Heart left ventricle (tissue), 16 donors: ENCODE data around the gene RBMS3. TPM values are rescaled to one million over a fixed set of nuclear protein-coding genes. Genes with fewer than 3 reads are reported as not detected.

Experiments used
- ATAC-seq, 4 donors: fragments of 200-7000 bp; cut with Tn5 transposase; one replicate each; pipeline ENCODE4 v1.9.1; 2020 to 2022; ENCODE audit warnings: moderate library complexity in 4 of 4, mild to moderate bottlenecking in 3 of 4, moderate number of reproducible peaks in 1 of 4
- DNase-seq, 5 donors: peaks; one replicate each; pipeline ENCODE4 v3.0.0-alpha.2; 2020
- H3K27ac ChIP-seq, 12 donors: fragments of 200-600 bp; sonication (generic) in 4 of 12; one replicate each; pipeline versions ENCODE4 v1.5.0 to v1.8.0; 2016 to 2022; ENCODE audit warnings: mild to moderate bottlenecking in 2 of 12
- H3K27me3 ChIP-seq, 9 donors: fragments of 200-600 bp; sonication (generic) in 2 of 9; one replicate each; pipeline versions ENCODE4 v1.5.1 to v1.8.0; 2016 to 2022; ENCODE audit warnings: mild to moderate bottlenecking in 3 of 9
- H3K36me3 ChIP-seq, 9 donors: fragments of 200-600 bp; sonication (generic) in 2 of 9; one replicate each; pipeline versions ENCODE4 v1.5.0 to v1.8.0; 2018 to 2022; ENCODE audit warnings: mild to moderate bottlenecking in 2 of 9
- H3K4me1 ChIP-seq, 12 donors: fragments of 200-600 bp; sonication (generic) in 4 of 12; one replicate each; pipeline versions ENCODE4 v1.5.0 to v1.8.0; 2016 to 2022; ENCODE audit warnings: mild to moderate bottlenecking in 3 of 12
- H3K4me3 ChIP-seq, 12 donors: fragments of 200-600 bp; sonication (generic) in 4 of 12; one replicate each; pipeline versions ENCODE4 v1.5.0 to v1.8.0; 2017 to 2022; ENCODE audit warnings: mild to moderate bottlenecking in 9 of 12, moderate library complexity in 4 of 12
- H3K9me3 ChIP-seq, 12 donors: fragments of 200-600 bp; sonication (generic) in 4 of 12; one replicate each; pipeline versions ENCODE4 v1.5.0 to v1.8.0; 2016 to 2022; ENCODE audit warnings: mild to moderate bottlenecking in 1 of 12
- POLR2A ChIP-seq, 2 donors: fragments of 450-650 bp; IDR thresholded peaks; one replicate each; pipeline ENCODE4 v1.6.1; 2017; ENCODE audit warnings: antibody characterized with exemption in 2 of 2, mild to moderate bottlenecking in 2 of 2, moderate library complexity in 2 of 2
- WGBS, 4 donors: extraction: QIAGEN DNeasy Blood & Tissue Kit in 2 of 4; methylation state at CpG; one replicate each; pipeline versions ENCODE4 v1.1.5 to v1.1.7; 2013 to 2018; 5-methylcytosine and 5-hydroxymethylcytosine counted together
- intact Hi-C, 10 donors: fragments of 100-400 bp; cut with DNase I; formaldehyde crosslinking; loops; one replicate each; pipeline versions ENCODE4 v1.11.1 to v1.14.2; 2022
- polyA plus RNA-seq, 2 donors: library from polyadenylated mRNA; stranded (reverse); fragments of 200-250 nt; gene quantifications; one replicate each; pipeline ENCODE4 v1.2.3, GENCODE V29; 2013
- total RNA-seq, 9 donors: library from RNA; depleted of rRNA in 2 of 9; stranded (reverse); fragments of >200 nt in 2 of 9; fragmentation: NEBNext Ultra II Directional in 3 of 9; extraction: Animal tissue kit (Norgen Biotek cat#: 25700) in 3 of 9; gene quantifications; one replicate each; pipeline versions ENCODE4 v1.1.0 to v1.2.4, GENCODE V29; 2016 to 2023
- TF ChIP-seq, protein P1 (sequence below), 12 donors: fragments of 200-600 bp; sonication (generic) in 4 of 12; IDR thresholded peaks; one replicate each; pipeline versions ENCODE4 v1.5.0 to v1.8.0; 2018 to 2022; ENCODE audit warnings: antibody characterized with exemption in 12 of 12, mild to moderate bottlenecking in 5 of 12
- donor health status: ischemic (EF 13 %, LVEDD 7.1; RV severe dilation, severe dysfunction).
- donor health status: healthy with polysubstance abuse.
- donor health status: DM: no; HTN: yes; CAD: no.
- donor health status: DM: no; HTN: no; CAD: no.
- donor health status: ischemic (EF 25% LVEDD 6.9; RV normal size, moderate dysfunction).
- donor health status: ischemic (EF 25% LVEDD 5.7; RV mildly dilated, moderate dysfunction).
- donor health status: healthy.
- donor health status: DM: yes; HTN: yes; CAD: no.
- donor health status: ischemic (EF 35%, LVEDD 5.7; RV mildly dilated, moderate dysfunction).
- donor health status: nonischemic (EF 11% LVEDD 7.7; RV severe dilation, severe dysfunction).
- donor health status: DM: yes; HTN: yes; CAD: no.
- donor health status: PGD.
- donor health status: ischemic (EF 29% LVEDD 5.4; RV normal size, mild dysfunction).
- donor health status: nonischemic (EF 23%, LVEDD 6.1; RV moderate dilation, normal function).

RBMS3 gene
- total and polyA plus RNA-seq, 11 donors, result 4.8 to 35.6 (median 26.1) TPM

GRCh38 chr3:29972320-29972993 is 691.6 kb downstream of the RBMS3 start:
- Histone ChIP-seq H3K27ac (peak overlapping the region in 5 of 12 donors; percentile 6 to 55 (median 9)), H3K27me3 (no peaks in the 10 kb centered on the region), H3K4me1 (peaks cover 0 to 23% (median 4%) of the 10 kb centered on the region in 12 donors), H3K9me3 (peaks cover 0 to 4% (median 0%) of the 10 kb centered on the region in 12 donors), H3K4me3 (no peak overlapping the region), H3K36me3 (no peaks in the 10 kb centered on the region)
- 23 to 44% (median 41%) methylated on average over 3 of the region's 3 CpGs for WGBS, 4 donors
- peak in 2 of 4 donors; percentile 29 to 83 for ATAC-seq
- DNase-seq, result peak in 1 of 5 donors; percentile 38
- TF ChIP-seq POLR2A (IDR thresholded peaks at IDR 0.05), result no peak
- TF ChIP-seq, protein P1, sequence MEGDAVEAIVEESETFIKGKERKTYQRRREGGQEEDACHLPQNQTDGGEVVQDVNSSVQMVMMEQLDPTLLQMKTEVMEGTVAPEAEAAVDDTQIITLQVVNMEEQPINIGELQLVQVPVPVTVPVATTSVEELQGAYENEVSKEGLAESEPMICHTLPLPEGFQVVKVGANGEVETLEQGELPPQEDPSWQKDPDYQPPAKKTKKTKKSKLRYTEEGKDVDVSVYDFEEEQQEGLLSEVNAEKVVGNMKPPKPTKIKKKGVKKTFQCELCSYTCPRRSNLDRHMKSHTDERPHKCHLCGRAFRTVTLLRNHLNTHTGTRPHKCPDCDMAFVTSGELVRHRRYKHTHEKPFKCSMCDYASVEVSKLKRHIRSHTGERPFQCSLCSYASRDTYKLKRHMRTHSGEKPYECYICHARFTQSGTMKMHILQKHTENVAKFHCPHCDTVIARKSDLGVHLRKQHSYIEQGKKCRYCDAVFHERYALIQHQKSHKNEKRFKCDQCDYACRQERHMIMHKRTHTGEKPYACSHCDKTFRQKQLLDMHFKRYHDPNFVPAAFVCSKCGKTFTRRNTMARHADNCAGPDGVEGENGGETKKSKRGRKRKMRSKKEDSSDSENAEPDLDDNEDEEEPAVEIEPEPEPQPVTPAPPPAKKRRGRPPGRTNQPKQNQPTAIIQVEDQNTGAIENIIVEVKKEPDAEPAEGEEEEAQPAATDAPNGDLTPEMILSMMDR (IDR thresholded peaks at IDR 0.05), result no peak
- intact Hi-C loops, result no loop called here

DNA sequence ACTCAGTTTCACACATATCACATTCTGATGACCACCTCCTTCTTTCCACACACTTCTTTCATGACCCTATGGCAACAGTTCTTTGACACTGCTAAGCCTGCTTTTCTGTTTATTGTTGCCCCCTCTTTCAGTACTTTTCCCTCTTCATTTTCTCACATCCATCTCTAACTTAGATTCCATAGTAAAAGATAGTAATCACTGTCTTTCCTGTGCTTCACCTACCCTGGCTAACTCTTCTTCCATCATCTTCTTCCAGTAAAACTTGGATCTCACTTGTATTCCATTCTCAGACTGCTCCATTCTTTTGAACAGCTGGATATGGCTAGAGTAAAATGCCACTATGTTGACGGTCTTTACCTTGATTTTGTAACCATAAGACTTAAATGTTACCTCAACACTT is 692.9 kb downstream of the RBMS3 start:
- WGBS, 4 donors, result 93 to 100% (median 97%) methylated on average over 1 of the region's 1 CpG
- peak overlapping the region in 1 of 12 donors; percentile 55 for H3K27ac ChIP-seq

DNA sequence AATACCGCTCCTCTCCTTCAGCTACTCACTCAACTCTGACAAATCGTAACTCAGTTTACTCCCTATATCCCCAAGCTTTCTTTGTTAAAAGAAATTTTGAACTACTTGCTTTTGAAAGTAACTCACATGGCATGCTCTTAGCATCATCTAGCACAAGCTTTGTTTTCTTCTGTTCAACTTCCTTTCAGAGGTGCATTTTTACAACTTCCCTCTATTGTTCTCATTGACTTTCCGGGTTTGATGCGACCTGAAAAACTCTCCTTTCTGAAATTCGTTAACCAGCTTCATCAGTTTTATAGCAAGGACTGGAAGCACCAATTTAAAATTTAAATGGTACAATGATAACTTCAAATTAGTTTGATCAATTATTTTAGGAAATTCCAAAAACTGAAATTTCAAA is 696.0 kb downstream of the RBMS3 start:
- DNase-seq (no peak), ATAC-seq (no peak)
- 68 to 77% (median 75%) methylated on average over 5 of the region's 5 CpGs for whole genome bisulfite sequencing, 4 donors
- TF ChIP-seq, protein P1 (IDR thresholded peaks at IDR 0.05), result no peak
- no peak for TF ChIP-seq POLR2A (IDR thresholded peaks at IDR 0.05)
- H3K9me3 ChIP-seq, result peaks cover 0 to 23% (median 0%) of the 10 kb centered on the region in 12 donors
- H3K27ac ChIP-seq, result peak overlapping the region in 4 of 12 donors; percentile 9 to 32 (median 24)
- H3K27me3 ChIP-seq, result no peaks in the 10 kb centered on the region
- intact Hi-C loops, result no loop called here
- no peaks in the 10 kb centered on the region for H3K36me3 ChIP-seq
- H3K4me1 ChIP-seq, result peaks cover 0 to 28% (median 4%) of the 10 kb centered on the region in 12 donors
- no peak overlapping the region for H3K4me3 ChIP-seq

More for the DNA sequence above, 692.9 kb downstream of the RBMS3 start:
- Histone ChIP-seq H3K4me3 (no peak overlapping the region), H3K9me3 (peaks cover 0 to 4% (median 0%) of the 10 kb centered on the region in 12 donors), H3K36me3 (no peaks in the 10 kb centered on the region), H3K27me3 (no peaks in the 10 kb centered on the region), H3K4me1 (peaks cover 0 to 32% (median 4%) of the 10 kb centered on the region in 12 donors)
- ATAC-seq, result no peak
- intact Hi-C loops, result no loop called here
- TF ChIP-seq, protein P1 (IDR thresholded peaks at IDR 0.05), result no peak
- TF ChIP-seq POLR2A (IDR thresholded peaks at IDR 0.05), result no peak
- DNase-seq, result no peak

DNA sequence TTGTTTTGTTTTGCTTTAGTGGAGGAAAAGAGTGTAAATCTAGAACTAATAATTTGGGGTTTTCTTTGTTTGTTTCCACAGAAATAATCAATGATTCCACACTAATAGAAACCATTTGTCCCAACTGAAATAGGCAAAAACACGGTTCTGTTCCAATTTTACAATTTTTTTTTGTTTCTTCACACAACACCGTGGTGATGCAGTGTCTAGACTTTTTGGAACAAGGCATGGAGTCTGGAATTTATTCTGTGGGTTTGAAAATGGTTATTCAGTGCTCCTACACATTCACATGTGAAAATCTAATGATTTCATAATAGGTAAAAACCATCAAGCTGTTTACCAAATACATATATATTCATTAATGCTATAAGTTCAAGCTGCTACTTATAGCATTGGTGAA is 696.5 kb downstream of the RBMS3 start:
- WGBS, 4 donors, result 41 to 60% (median 55%) methylated on average over 2 of the region's 2 CpGs
- H3K4me1 ChIP-seq, result peaks cover 0 to 24% (median 2%) of the 10 kb centered on the region in 12 donors
- TF ChIP-seq, protein P1 (IDR thresholded peaks at IDR 0.05), result no peak
- TF ChIP-seq POLR2A (IDR thresholded peaks at IDR 0.05), result no peak
- H3K27ac ChIP-seq, result peak overlapping the region in 4 of 12 donors; percentile 17 to 36 (median 32)
- ATAC-seq, result peak in 1 of 4 donors; percentile 77
- DNase-seq, result no peak
- no peaks in the 10 kb centered on the region for H3K27me3 ChIP-seq
- H3K9me3 ChIP-seq, result peaks cover 0 to 28% (median under 1%) of the 10 kb centered on the region in 12 donors
- intact Hi-C loops, result no loop called here
- H3K4me3 ChIP-seq, result no peak overlapping the region
- no peaks in the 10 kb centered on the region for H3K36me3 ChIP-seq
